CD1c-positive myeloid dendritic cell (primary cell): Measurements from ENCODE around the gene ICAM5.

Experiments
- DNase-seq: peaks from one replicate; pipeline ENCODE4 v3.0.0-alpha.2; 2016; ENCODE audit errors: extremely low spot score

The ICAM5 gene

GRCh38 chr19:10290876-10291553 lies 1.3 kb downstream of the ICAM5 start:
- DNase-seq: peak; percentile 88

GRCh38 chr19:10291554-10292205 lies 1.9 kb downstream of the ICAM5 start:
- no peak for DNase-seq

DNA sequence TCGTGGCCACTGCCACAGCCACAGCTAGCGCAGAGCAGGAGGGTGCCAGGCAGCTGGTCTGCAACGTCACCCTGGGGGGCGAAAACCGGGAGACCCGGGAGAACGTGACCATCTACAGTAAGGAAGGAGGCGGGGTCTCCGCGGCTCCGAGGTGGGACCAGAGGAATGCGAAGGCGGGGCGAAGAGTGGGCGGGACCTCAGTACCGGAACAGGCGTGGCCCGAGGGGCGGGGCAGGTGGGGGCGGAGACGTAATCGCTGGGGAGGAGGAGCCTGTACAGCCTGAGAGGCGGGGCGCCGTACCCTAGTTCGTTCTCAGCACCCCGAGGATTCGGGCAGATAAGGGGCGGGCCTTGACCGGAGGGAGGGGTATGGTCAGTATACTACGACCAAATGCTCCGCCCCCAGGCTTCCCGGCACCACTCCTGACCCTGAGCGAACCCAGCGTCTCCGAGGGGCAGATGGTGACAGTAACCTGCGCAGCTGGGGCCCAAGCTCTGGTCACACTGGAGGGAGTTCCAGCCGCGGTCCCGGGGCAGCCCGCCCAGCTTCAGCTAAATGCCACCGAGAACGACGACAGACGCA lies 2.5 kb downstream of the ICAM5 start:
- peak; percentile 92 for DNase-seq

DNA sequence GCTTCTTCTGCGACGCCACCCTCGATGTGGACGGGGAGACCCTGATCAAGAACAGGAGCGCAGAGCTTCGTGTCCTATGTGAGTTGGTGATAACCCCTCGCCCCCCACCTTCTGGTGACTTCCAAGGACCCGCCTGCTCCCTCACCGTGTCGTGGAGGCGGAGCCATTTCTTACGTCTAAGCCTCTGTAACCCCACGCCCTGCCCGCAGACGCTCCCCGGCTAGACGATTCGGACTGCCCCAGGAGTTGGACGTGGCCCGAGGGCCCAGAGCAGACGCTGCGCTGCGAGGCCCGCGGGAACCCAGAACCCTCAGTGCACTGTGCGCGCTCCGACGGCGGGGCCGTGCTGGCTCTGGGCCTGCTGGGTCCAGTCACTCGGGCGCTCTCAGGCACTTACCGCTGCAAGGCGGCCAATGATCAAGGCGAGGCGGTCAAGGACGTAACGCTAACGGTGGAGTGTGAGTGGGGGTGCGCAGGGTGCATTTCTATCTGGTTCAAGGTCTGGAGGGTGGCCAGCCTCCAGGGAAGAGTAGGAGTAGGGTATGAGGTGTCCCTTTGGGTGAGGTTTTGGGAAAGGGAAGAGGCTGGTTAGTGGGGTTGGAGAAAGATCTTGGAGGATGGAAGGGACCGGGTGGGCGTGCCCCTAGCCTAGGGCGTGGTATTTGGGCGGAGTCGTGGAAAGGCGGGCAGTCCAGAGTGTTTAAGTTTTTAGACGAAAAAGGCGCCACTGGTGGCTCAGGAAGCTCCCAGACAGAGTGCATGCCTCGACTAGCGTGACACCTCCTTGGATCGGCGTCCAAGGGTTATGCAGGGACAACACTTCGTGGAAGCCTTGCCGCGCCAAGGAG lies 3.3 kb downstream of the ICAM5 start:
- DNase-seq: peak; percentile 57

GRCh38 chr19:10293637-10294367 lies 4.0 kb downstream of the ICAM5 start:
- DNase-seq: peak; percentile 21

DNA sequence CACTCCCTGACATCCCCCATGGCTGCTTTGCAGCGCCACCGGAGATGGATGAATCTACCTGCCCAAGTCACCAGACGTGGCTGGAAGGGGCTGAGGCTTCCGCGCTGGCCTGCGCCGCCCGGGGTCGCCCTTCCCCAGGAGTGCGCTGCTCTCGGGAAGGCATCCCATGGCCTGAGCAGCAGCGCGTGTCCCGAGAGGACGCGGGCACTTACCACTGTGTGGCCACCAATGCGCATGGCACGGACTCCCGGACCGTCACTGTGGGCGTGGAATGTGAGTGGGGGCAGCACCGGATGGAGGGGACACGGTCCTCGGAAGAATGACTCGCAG lies 4.6 kb downstream of the ICAM5 start:
- DNase-seq: peak; percentile 26

DNA sequence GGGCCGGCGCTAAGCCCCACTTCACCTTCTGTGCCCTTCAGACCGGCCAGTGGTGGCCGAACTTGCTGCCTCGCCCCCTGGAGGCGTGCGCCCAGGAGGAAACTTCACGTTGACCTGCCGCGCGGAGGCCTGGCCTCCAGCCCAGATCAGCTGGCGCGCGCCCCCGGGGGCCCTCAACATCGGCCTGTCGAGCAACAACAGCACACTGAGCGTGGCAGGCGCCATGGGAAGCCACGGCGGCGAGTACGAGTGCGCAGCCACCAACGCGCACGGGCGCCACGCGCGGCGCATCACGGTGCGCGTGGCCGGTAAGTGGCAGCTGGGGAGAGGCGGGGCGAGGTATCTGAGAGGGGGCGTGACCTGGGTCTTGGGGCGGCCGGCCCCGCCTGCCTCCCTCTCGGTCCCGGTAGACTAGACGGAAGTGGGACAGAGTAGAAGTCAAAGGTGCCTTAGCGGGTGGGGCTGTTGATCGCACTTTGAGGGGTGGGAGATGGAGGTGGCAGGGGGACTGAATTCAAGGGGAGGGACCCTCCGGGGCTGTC lies 5.6 kb downstream of the ICAM5 start:
- DNase-seq: peak; percentile 78

DNA sequence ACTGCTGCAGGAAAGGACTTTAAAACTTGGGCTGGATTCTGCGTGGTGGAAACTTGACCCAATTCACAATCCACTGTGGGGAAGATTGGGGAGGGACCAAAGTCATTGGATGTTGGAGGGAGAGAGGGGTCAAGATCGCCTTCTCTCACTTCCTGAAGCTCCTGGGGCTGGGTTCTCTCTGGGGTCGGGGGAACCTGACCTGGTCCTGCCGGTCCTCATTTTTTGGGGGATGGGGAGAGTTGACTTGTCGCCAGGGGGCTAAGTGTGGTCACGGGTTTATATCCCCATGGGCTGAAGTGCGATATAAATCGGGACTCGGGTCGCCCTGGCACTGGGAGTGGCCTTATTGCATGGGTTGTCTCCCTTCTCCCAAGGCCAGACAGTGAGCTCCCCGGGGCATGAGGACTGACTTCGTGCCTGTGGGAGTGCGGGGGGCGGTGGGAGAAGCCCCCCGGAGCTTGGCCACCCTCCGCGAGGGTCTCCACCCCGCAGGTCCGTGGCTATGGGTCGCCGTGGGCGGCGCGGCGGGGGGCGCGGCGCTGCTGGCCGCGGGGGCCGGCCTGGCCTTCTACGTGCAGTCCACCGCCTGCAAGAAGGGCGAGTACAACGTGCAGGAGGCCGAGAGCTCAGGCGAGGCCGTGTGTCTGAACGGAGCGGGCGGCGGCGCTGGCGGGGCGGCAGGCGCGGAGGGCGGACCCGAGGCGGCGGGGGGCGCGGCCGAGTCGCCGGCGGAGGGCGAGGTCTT lies 6.3 kb downstream of the ICAM5 start:
- DNase-seq: no peak

DNA sequence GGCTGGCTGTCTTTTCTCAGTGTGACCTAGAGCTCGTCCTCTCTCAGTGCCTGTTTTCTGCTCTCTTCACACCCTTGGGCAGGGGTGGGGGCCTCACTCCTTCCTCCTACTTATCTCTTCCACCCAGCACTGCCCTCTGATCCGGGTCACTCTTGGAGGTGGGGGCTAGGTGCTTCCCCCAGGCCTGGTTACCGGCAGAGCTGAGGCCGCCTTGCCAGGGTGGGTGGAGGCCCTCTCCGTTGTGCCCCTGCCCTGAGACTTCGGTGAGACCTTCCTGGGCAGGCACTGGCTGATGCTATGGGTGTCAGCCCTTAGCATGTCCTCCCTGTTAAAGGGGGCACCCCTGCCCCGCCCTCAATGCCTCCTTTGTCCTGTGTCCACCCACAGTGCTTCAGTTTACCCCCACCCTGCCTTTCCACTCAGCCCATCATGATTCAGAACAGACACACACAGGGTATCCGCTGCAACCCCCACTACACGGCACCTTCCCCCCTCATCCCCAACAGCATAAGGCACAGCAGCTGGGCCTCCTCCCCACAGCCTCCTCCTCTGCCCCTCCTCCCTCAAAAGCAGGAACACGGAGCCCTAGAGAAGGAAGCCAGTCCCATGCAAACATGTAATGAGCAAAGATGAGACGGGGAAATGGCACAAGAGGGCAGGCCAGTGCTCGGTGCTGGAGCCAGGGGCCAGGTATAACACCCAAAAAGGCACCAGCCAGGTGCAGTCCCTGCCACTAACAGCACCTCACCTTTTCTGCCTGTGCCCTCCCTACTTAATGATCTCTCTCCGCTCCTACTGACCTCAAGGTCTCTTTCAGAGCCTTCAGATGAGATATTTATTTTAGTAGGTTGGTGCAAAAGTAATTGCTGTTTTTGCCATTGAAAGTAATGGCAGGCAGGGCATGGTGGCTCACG lies 10.1 kb downstream of the ICAM5 start:
- peak; percentile 62 for DNase-seq

GRCh38 chr19:10305139-10305806 lies 15.5 kb downstream of the ICAM5 start:
- peak; percentile 92 for DNase-seq

- DNase-seq: no peak
Measured at GRCh38 chr19:10306327-10306726, 16.6 kb downstream of the ICAM5 start.

DNA sequence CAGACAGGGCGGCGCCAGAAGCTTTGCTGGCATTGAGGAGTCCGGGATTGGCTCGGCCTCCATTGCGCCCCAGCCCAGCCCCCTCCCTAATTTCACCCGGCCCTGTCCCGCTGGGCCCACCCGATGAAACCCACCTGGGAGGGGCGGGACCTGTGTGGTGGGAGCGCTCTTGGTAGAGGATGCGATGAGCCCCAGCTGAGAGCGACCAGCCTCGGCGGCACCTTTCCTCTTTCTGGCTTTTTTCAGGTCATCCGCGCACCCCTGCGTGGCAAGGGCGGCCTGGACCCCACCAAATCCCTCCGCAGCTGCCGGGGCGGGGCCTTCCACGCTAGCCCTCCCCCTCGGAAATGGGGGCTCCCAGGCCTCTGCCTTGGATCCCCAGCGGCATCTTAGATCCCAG lies 19.7 kb downstream of the ICAM5 start, which contains the start of gene ZGLP1:
Gene ZGLP1 (minus strand): TSS at position 393 of the 400 bp plus-strand sequence.
- DNase-seq: no peak

- DNase-seq: peak; percentile 91
Measured at GRCh38 chr19:10315335-10316214, 25.8 kb downstream of the ICAM5 start, which contains the start of gene FDX2. Gene FDX2 (minus strand): TSS chr19:10316015. CDS start chr19:10315996, 19 bp downstream.

GRCh38 chr19:10316229-10317044 lies 26.7 kb downstream of the ICAM5 start:
- no peak for DNase-seq

GRCh38 chr19:10317045-10317856 lies 27.5 kb downstream of the ICAM5 start:
- no peak for DNase-seq

DNA sequence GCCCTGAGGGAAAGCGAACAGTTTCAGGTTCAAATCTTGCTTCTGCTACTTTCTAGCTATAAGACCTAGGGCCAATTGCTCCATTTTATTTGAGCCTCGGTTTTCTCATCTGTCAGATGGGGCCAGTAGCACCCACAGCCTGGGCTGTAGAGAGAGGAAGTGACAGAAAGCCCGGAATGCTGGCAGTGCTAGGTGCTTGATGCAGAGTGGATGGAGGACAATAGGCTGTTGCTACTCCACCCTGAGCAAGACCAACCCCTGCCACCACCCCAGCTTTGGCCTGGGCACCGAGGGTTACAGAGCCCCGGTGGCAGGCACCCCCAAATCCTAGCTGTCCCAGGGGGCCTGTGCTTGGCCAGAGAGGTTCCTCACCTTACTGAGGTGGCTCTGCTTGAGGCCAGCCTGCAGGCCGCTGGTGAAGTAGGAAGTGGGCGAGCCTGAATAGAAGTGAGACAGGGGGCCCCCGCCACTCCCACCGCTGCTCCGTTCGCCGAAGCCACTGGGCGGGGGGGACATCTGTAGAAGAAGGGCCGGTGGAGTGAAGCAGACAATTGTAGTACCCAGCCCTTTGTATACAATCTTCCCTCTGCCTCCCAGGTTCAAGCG lies 28.2 kb downstream of the ICAM5 start:
- no peak for DNase-seq
